HG03439 (cell line): ENCODE results near the gene INHBB.

Source experiments
- ATAC-seq: cut with Tn5 transposase; IDR thresholded peaks from one replicate; pipeline ENCODE4 v1.9.1; 2021; ENCODE audit warnings: mild to moderate bottlenecking, moderate library complexity; ENCODE audit not compliant: unreplicated experiment

Gene INHBB

DNA sequence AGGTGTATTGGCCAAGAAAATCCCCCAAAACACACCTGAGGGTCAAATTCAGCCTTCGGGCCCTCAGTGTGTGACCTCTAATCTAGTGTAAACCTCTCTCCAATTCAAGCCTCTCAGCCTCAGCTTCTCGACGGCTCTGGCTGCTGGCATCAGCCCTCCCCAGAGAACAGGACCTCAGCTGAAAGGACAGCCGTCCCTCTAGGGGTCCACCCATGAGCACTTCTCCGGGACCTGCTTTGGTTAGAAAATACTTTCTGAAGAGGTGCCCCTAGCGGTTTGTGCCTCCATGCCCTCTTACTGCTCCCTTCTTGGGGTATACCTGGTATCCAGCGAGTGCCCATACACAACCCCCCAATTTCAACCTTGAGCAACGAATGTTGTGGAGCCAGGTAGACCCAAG is 48.8 kb downstream of the INHBB start:
- ATAC-seq, result no peak

- ATAC-seq, result no peak
Observed at GRCh38 chr2:120395221-120396012, 49.5 kb downstream of the INHBB start.

- ATAC-seq, result no peak
Observed at GRCh38 chr2:120396013-120396860, 50.3 kb downstream of the INHBB start.

- no peak for ATAC-seq
Observed at GRCh38 chr2:120396861-120397811, 51.2 kb downstream of the INHBB start.

DNA sequence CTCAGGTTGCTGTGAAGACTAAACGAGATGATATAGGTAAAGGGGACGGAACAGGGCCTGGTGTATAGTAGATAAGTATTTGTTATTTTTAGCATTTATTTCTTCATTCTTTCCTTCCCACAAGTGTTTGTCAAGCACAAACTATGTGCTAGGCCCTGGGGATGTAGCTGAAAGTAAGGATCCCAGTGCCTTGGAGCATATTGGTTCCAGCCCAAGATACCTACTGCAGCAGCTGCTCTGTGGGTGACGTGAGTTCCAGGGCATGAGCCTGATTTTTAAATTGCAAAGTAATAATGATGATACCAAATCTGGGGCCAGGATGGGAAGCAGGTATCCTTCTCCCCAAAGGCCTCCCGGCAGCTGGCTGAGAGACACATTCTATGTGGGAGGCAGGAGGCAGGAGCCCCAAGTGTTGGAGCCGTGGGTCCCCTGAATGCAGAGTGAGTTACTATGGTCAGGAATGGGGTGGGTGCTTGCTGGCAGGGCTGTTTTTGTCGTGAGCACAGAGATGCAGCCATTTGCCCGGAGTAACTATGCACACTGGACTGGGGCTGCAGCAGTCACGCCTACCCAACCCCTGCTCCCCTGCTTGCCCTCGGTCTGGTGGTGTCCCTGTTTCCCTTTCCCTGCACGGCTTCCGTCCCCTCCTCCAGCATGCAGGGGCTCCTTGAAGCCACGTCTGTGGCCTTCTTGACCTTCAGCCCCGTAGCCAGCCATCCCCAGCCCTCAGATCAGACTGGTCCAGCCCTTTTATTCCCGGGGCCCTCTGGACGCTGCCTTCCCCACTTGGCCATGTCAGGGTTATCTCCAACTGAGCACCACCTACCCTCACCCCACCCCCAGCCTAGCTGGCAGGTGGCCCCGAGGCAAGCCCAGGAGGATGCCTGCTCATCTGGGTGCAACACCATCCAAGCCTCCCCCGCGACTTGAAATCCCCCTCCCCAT is 52.4 kb downstream of the INHBB start:
- ATAC-seq, result no peak

DNA sequence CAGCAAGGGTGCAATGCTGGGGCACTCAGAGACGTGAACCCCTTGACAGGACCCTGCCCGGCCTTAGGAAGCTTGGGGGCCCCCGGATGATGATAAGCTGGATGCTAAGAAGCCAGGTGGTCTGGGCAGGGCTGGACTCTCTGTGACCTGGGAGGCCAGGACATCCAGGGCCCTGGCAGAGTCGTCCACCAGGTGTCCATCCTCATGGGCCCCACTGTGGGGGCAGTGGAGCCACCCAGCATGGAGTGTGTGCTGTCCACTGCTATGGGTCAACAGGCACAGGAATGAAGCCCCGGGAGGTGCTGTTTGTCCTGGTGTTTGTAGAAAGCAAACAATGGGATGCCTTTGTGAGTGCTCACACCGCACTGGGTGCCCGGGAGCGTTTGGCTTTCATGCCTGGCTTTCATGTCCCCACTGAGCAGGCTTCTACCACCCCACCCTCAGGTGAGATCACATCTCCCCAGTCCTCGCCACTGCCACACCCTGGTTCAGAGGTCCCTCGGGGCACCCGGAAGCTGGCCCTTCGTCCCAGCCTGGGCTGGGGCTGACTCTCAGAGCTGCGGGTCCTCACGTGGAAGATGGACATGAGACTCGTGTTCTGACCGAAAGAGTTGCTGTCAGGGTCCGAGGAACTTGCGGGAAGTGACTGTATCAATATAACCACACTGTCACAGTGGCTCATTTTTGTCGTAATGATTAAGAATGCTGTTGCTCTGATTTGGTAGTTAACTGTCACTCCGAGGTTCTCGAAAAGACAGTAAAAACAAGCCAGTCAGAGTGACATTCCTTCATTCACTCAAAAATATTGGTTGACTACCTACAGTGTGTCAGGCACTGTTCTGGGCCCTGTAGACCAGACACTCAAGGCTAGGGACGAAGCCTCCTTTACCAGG is 53.3 kb downstream of the INHBB start:
- no peak for ATAC-seq

GRCh38 chr2:120399889-120400240 is 53.9 kb downstream of the INHBB start:
- no peak for ATAC-seq

DNA sequence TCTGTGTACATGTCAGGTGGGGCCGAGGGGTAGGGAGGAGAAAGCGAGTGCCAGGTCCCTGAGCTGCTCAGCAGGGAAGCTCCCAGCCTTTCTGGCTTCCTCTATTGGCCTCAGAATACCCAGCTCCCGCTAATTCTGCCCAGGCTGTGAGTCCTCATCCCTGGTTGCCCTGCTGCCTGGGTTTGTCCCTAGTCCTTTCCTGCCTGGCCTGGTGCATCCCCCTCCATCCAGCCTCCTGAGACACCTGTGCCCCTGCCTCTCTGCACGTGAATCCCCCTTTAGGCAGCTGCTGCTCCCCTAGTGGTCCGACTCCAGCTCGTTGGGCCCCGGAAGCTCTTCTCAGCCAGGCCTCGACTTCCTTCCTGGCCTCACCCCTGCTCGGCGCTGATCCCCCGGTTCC is 54.6 kb downstream of the INHBB start:
- no peak for ATAC-seq
